HEK293T (cell line): ENCODE results near the gene RPN1.

ENCODE experiments used
- CTCF ChIA-PET: fragments of 350-600 bp; formaldehyde crosslinking; extraction: SDS; loops from one replicate; lab custom pipeline; 2021; ENCODE audit warnings: antibody characterized with exemption, inconsistent platforms; lab: Yijun Ruan, JAX
- POLR2A ChIA-PET: fragments of 350-600 bp; formaldehyde crosslinking; extraction: SDS; loops from one replicate; lab custom pipeline; 2020; ENCODE audit warnings: antibody characterized with exemption, inconsistent platforms; lab: Yijun Ruan, JAX
- DNase-seq: peaks from one replicate; pipeline ENCODE4 v3.0.0; 2012; ENCODE audit warnings: mixed read lengths; ENCODE audit errors: extremely low spot score
- ARNT ChIP-seq: fragments of 450-650 bp; IDR thresholded peaks from 2 replicates; pipeline ENCODE4 v1.6.1; 2017; ENCODE audit warnings: mild to moderate bottlenecking
- BHLHE40 ChIP-seq: fragments of 450-650 bp; IDR thresholded peaks from 2 replicates; pipeline ENCODE4 v1.6.1; 2016; ENCODE audit warnings: mild to moderate bottlenecking, moderate library complexity, borderline replicate concordance
- CTBP1 ChIP-seq: fragments of 450-650 bp; IDR thresholded peaks from 2 replicates; pipeline ENCODE4 v1.6.1; 2016; ENCODE audit warnings: borderline replicate concordance
- ELF4 ChIP-seq: fragments of 450-650 bp; IDR thresholded peaks from 2 replicates; pipeline ENCODE4 v1.6.1; 2017; ENCODE audit warnings: antibody characterized with exemption
- FOXA1 ChIP-seq: fragments of 450-650 bp; IDR thresholded peaks from 2 replicates; pipeline ENCODE4 v1.6.1; 2016; ENCODE audit warnings: mild to moderate bottlenecking
- FOXK2 ChIP-seq: fragments of 450-650 bp; IDR thresholded peaks from 2 replicates; pipeline ENCODE4 v1.6.1; 2016; ENCODE audit warnings: mild to moderate bottlenecking
- FOXM1 ChIP-seq: fragments of 450-650 bp; IDR thresholded peaks from 2 replicates; pipeline ENCODE4 v1.6.1; 2017; ENCODE audit warnings: mild to moderate bottlenecking, borderline replicate concordance
- HDGF ChIP-seq: fragments of 450-650 bp; IDR thresholded peaks from 2 replicates; pipeline ENCODE4 v1.6.1; 2017; ENCODE audit warnings: antibody characterized with exemption, borderline replicate concordance
- L3MBTL2 ChIP-seq: fragments of 450-650 bp; conservative IDR thresholded peaks from 2 replicates; pipeline ENCODE4 v1.6.1; 2016; ENCODE audit warnings: mild to moderate bottlenecking
- LEF1 ChIP-seq: fragments of 450-650 bp; IDR thresholded peaks from 2 replicates; pipeline ENCODE4 v1.6.1; 2017; ENCODE audit warnings: mild to moderate bottlenecking, borderline replicate concordance
- NFRKB ChIP-seq: fragments of 450-650 bp; IDR thresholded peaks from 2 replicates; pipeline ENCODE4 v1.6.1; 2016; ENCODE audit warnings: mild to moderate bottlenecking, moderate library complexity
- PKNOX1 ChIP-seq: fragments of 450-650 bp; IDR thresholded peaks from 2 replicates; pipeline ENCODE4 v1.6.1; 2016
- SP1 ChIP-seq: fragments of 450-650 bp; IDR thresholded peaks from 2 replicates; pipeline ENCODE4 v1.6.1; 2017
- SUZ12 ChIP-seq: fragments of 450-650 bp; IDR thresholded peaks from 2 replicates; pipeline ENCODE4 v1.6.1; 2016; ENCODE audit warnings: mild to moderate bottlenecking
- TARDBP ChIP-seq: fragments of 450-650 bp; IDR thresholded peaks from 2 replicates; pipeline ENCODE4 v1.6.1; 2016
- ZNF384 ChIP-seq: fragments of 450-650 bp; IDR thresholded peaks from 2 replicates; pipeline ENCODE4 v1.6.1; 2016

The RPN1 gene

GRCh38 chr3:128577711-128578110 is 72.9 kb downstream of the RPN1 start:
- ChIA-PET POLR2A (interaction anchor here (0.6 kb wide), 1 partner anchor 1639 kb away, joined by 4 read pairs; no protein-coding TSS in a partner anchor), CTCF (no interaction called here)
- no peak for TF ChIP-seq SP1
- no peak for TF ChIP-seq FOXK2
- DNase-seq = no peak

- no peak for DNase-seq
- CTCF ChIA-PET = no interaction called here
- TF ChIP-seq SP1 (no peak), TARDBP (no peak), L3MBTL2 (no peak), PKNOX1 (no peak)
- POLR2A ChIA-PET = no interaction called here
Observed at GRCh38 chr3:128576290-128576689, 74.3 kb downstream of the RPN1 start.

- ChIA-PET CTCF (no interaction called here), POLR2A (no interaction called here)
- DNase-seq = no peak
- TF ChIP-seq SP1 (no peak), L3MBTL2 (no peak), TARDBP (no peak), LEF1 (no peak), FOXA1 (no peak), SUZ12 (no peak), NFRKB (no peak), FOXK2 (no peak), HDGF (no peak), BHLHE40 (no peak), FOXM1 (no peak)
Observed at GRCh38 chr3:128575777-128576176, 74.8 kb downstream of the RPN1 start.

GRCh38 chr3:128573707-128574162 is 76.9 kb downstream of the RPN1 start:
- ChIA-PET CTCF (interaction anchor here (1.3 to 1.4 kb wide), 2 partner anchors 8 to 11 kb away, joined by 3 to 4 read pairs; no protein-coding TSS in a partner anchor), POLR2A (no interaction called here)
- DNase-seq = no peak

GRCh38 chr3:128573160-128573559 is 77.5 kb downstream of the RPN1 start:
- ChIA-PET CTCF (interaction anchor here (1.3 to 1.4 kb wide), 2 partner anchors 9 to 12 kb away, joined by 3 to 4 read pairs; no protein-coding TSS in a partner anchor), POLR2A (no interaction called here)
- TF ChIP-seq NFRKB (no peak), TARDBP (no peak), L3MBTL2 (no peak), FOXA1 (no peak), ELF4 (no peak), HDGF (no peak), ARNT (no peak)
- DNase-seq = no peak

More at GRCh38 chr3:128573707-128574162, 76.9 kb downstream of the RPN1 start:
- TF ChIP-seq FOXA1 (no peak), HDGF (no peak), BHLHE40 (no peak), ZNF384 (no peak), ELF4 (no peak)

GRCh38 chr3:128572644-128573105 is 77.9 kb downstream of the RPN1 start:
- peak; percentile 64 for DNase-seq
- POLR2A ChIA-PET = no interaction called here
- no peak for TF ChIP-seq PKNOX1
- no peak for TF ChIP-seq FOXA1
- TF ChIP-seq NFRKB = no peak
- no peak for TF ChIP-seq LEF1
- no peak for TF ChIP-seq ELF4
- no peak for TF ChIP-seq ZNF384
- TF ChIP-seq SUZ12 = no peak
- TF ChIP-seq ARNT = no peak
- no peak for TF ChIP-seq L3MBTL2
- TF ChIP-seq SP1 = no peak
- no peak for TF ChIP-seq FOXM1
- TF ChIP-seq TARDBP = no peak
- TF ChIP-seq BHLHE40 = no peak
- CTCF ChIA-PET = interaction anchor here (1.3 to 1.4 kb wide), 2 partner anchors 9 to 13 kb away, joined by 3 to 4 read pairs; no protein-coding TSS in a partner anchor

GRCh38 chr3:128572013-128572412 is 78.6 kb downstream of the RPN1 start:
- ChIA-PET POLR2A (no interaction called here), CTCF (no interaction called here)

More at GRCh38 chr3:128572013-128572412, 78.6 kb downstream of the RPN1 start:
- DNase-seq = no peak
- no peak for TF ChIP-seq HDGF
- TF ChIP-seq PKNOX1 = no peak
- no peak for TF ChIP-seq FOXM1
- no peak for TF ChIP-seq BHLHE40
- TF ChIP-seq FOXK2 = no peak
- TF ChIP-seq TARDBP = no peak
- no peak for TF ChIP-seq SUZ12
- no peak for TF ChIP-seq ELF4
- TF ChIP-seq FOXA1 = no peak
- TF ChIP-seq L3MBTL2 = no peak
- no peak for TF ChIP-seq CTBP1
